DMS53 treated with DMSO at 0.1 percent for 48 hours (cell line): ENCODE results near the gene PROK2.

Experiments
- DNase-seq: peaks from one replicate; lab custom pipeline; 2025; ENCODE audit not compliant: unreplicated experiment; lab: John Stamatoyannopoulos, UW

Gene PROK2

DNA sequence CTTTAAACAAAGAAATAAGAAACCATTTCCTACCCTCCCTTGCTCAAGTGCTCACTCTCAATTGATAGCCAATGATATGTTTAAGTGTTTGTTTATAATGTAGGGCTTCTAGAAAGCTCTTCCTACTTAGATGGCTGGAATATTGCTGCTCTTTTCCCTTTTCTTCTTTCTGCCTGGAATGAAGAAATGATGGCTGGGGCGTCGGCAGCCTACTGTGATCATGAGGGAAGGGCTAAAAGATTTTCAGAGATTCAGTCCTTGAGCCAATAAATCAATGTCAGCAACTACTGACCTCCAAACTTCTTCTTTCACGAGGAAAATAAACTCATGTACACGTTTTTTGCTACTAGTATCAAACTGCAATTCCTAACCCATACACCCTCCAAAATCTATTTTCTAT lies 33.3 kb downstream of the PROK2 start:
- no peak for DNase-seq

DNA sequence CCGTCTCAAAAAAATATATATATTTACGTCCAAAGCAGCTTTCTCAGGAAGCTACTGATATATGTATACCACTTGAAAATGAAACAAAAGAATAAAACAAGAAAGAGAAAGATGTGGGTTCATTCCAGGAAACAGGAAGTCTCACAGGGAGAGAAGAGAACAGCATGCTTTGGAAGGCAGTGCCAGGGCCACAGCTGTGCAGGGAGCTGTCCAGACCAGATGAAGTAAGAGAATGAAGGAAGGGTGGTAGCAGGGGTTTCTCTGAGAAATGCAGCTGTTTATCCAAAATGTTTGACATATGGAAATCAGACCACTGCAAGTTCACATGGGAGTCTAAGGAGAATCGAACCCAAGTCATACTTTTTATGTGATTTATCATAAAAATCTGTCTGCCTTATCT lies 40.2 kb downstream of the PROK2 start:
- no peak for DNase-seq

DNA sequence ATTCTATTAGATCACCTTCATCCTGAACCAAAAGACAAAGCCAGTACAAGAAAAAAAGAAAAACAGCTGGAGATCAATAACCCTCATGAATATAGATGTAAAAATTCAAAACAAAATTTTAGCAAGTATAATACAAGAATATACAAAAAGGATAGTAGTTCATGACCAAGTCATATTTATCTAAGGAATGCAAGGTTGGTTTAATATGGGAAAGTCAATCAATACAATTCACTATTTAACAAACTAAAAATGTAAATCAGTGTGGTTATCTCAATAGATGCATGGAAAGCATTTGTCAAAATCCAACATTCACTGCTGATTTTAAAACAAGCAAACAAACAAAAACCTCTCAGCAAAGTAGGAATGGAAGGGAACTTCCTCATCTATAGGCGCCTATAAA lies 42.3 kb downstream of the PROK2 start:
- DNase-seq, result no peak

DNA sequence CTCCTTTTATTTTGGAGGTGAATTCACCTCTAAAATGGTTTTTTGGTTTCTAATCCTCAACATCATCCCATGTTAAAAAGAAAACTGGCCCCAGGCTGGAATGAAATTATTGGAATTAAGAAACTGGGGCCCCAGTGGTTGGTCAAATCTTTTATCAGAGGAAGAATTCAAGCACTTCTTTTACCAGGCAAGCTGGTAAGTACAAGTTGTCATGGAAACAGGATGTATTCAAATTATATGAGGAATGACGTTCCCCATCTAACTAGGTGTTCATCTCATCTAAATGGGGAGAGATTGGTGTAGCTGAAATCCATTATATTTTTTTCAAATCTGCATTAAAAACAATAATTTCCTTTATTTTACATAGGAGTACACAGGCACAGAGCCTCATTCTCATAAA lies 50.1 kb downstream of the PROK2 start:
- no peak for DNase-seq

DNA sequence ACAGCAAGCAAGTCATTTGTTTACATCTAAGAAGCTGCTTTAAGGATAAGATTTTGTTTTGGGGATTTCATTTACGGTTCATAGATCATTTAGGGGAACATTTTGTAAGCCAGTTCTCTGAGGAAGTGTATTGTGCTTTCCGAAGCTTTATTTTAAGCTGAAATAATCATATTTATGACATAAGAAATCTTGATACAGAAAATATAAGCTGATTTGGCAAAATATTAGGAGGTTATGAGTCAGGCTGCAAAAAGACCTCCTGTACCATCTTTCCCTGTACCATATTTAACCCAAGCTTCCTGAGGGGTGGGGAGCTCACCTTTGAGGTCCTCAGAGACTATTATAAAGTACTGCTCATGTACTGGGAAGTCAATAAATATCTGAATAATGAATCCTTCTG lies 51.6 kb downstream of the PROK2 start:
- DNase-seq, result no peak

DNA sequence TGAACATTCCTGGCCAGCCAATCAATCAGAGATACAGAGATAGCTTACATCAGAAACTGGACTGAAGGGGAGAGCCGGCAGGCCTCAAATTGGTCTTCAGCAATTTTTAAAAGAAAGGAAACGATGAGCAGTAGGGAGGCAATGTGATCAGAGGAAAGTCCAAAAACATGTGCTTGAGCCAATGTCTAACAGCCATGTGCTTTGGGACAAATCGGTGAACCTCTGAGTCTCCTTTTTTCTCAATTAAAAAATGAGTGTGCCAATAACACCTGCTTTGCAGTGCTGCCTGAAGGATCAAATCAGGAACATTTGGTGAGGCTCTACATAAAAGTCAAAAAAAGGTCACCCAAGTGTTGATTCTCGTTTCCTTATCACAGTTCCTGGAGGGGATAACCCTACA lies 52.3 kb downstream of the PROK2 start:
- no peak for DNase-seq

DNA sequence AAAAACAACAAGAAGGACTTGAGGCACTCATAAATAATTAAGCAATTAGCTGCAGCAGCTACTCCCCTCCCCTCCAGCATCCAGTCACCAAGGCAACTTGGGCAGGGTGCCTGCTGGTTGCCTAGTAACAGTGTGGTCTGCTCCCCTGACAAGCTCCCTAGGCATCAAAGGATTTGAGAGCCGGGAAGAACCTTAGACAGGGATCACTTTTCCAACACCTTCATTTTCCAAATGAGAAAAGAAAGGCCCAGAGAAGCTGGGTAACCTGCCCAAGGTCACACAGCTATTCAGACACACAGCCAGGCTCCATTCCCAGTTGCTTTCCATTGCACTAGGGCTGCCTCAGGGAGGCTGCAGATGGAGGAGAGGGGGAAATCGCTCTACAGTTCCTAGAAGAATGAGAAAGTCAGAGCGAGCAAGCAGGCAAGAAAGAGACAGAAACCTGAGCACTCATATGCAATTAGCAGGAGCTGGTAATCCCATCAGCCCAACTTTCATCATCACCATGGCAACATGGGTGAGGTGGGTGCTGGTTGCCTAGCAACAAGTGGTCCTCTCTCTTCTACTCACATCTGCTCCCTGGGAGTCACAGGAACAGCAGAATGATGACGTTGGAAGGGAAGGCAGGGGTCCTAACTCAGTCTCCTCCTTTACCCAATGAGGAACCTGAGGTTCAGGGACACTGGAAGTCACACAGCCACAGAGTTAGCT lies 56.2 kb downstream of the PROK2 start:
- no peak for DNase-seq

DNA sequence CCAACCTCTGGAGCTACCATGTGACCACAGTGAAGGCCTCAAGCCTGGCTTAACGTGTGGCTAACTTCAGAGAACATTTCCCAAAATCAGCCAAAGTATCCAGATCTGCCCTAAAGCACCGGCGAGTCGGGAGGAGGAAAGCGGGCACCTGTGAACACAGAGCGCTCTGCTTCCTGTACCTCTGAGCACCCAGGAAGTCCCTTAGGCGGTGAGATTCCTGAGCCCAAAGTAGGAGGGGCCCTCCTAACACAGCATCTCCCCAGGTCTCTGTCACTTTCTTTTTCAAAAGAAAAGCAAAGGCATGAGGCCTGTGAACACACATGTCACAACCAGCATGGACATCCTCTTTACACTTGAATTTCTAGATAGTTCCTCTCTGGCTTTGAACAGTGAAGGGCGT lies 58.8 kb downstream of the PROK2 start:
- DNase-seq, result no peak

DNA sequence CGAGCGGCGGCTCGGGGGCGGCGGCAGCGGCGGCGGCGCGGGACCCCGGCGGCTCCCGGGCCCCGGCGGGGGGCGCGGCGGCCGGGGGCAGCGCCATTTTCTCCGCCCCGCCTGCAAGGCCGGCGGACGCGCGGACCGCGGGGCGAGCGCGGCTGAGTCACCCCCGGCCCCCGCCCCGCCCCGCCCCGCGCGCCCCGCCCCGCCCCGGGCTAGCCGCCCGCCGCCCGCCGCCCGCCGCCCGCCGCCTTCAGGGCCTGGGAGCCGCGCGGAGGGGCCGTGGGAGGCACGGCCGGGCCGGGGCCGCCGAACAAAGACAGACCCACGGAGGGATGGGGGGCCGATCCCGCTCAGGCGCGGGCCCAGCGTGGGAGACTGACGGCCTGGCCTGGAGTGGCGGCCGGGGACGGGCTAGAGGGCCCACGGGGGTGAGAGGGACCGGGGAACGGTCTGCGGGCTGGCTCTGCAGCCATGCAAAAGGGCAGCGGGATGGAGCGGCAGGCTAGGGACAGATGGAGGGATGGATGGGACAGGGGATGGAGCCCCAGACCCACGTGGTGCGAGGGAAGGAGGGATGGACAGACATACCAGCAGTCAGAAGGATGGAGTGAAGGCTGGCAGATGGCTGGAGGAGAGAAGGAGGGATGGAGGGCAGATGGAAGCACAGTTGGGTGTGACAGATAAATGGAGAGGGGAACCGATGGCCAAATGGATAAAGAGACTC lies 59.5 kb downstream of the PROK2 start, which contains the start of gene EIF4E3:
Gene EIF4E3 (minus strand): TSS at position 132 of the 721 bp plus-strand sequence. CDS start 35 bp downstream, at position 97.
- DNase-seq, result no peak

DNA sequence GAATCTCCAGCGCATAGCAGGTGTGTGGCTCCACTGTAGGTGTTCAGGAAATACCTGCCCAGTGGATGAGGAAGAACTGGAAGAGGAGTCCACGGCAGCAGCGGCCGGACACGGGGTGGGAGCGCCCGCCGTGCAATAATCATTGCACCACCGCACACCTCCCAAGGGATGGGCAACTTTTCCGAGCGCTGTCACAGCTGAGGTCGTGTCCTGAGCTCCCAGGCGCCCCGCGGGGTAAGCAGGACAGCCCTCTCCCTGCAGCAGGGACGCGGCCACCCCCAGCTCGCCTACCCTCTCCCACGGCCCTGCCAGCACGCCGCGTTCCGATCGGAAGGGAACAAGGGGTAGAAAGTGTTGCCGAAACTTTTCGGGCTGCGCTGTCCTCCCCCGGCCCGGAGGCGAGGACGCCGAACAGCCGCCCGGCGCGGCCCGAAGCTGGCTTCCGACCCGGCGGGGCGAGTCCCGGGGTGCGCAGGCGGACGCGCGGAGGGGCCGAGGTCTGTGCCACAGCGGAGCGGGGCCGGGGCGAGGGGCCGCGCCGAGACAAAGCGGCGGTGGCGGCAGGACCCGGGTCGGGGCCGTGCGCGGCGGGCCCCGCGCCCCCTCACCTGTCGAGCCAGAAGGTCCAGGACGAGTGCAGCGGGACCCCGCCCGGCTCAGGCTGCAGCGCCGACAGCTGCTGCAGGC lies 60.2 kb downstream of the PROK2 start:
- DNase-seq, result peak; percentile 17

DNA sequence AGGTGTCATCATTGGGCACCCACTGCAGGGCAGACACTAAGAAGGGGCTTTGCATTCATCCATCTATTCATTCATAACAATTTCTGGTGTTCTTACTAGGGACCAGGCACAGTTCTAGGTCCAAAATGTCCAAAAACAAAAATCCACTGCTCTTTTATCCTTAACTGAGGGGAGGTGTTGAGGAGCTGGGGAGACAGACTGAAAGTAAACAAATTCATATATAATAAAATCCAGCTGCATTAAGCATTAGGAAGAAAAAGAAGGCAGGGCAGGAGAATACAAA lies 60.8 kb downstream of the PROK2 start:
- DNase-seq, result no peak

DNA sequence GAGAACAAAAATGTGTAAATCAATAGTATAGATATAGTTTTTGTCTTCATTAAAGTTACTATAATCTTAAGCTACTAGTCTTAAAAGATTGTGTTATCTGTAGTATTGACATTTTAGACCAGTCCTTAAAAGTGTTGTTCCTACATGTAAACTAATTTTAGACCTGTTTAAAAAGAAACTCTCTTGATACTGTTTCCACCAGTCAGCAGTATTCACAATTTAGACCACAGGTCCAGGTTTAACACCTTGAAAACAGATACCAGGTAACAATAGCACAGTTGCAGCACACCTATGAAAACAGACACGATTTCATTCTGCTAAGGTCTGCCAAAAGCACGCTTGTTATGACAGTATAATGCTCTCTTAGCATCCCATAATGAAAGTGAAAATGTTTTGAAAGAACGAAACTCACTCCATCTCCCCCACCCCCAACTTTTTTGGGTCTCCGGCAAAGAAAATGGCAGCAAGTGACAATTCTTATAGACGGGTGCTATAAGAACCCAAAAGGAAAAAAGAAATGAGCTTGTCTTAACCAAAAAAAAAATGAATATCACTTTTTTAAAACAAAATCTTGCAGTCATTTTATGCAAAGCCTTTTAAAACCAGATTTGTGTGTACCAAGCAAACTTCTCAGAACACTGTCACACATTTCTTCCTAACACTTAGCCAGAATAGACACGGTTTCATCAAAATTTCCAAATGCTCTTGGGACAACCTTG lies 61.3 kb downstream of the PROK2 start:
- DNase-seq, result no peak

DNA sequence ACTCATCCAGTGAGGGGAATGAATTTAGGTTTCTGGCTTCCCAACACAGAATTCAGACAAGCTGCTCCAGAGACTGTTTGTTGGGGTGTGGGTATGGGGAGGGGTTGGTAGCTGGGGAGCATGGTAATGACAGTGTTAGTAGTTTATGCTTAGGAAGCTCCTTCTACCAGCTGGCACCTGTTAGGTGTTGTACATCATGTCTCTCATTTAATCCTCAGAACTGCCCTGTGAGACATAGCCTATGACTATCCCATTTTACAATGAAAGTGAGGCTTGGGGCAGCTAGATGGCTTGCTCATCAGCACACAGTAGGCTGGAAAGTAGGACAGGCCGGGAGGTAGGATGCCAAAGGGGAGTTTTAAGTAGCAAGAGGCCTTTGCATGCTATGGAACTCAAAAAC lies 62.3 kb downstream of the PROK2 start:
- DNase-seq, result no peak
